Measurements from ENCODE around the gene B4GALNT3. TPM values are rescaled to one million over a fixed set of nuclear protein-coding genes. Genes with fewer than 3 reads are reported as not detected.

Gene B4GALNT3
- total and polyA plus RNA-seq, 2 of the 13 experiments (the other 11 are each of a cell fraction or from before 2014, with no cell fraction given): 3.2 to 4.4 TPM

GRCh38 chr12:585062-586061 lies 125.6 kb downstream of the B4GALNT3 start (continued):
- TF ChIP-seq ZNF614 (CRISPR knock-in tag; IDR thresholded peaks at IDR 0.05; ENCODE audit: borderline replicate concordance) (0 out of 2 replicates have a peak, but pooled peaks have one; percentile 48), MED8 (CRISPR knock-in tag; IDR thresholded peaks at IDR 0.05; ENCODE audit: insufficient replicate concordance) (peak; percentile 82), RFX5 (IDR thresholded peaks at IDR 0.05; ENCODE audit: low read depth, low read length) (no peak), MBD4 (IDR thresholded peaks at IDR 0.05; ENCODE audit: borderline replicate concordance, low read length) (no peak), GMEB2 (CRISPR knock-in tag; IDR thresholded peaks at IDR 0.05; ENCODE audit: low read depth) (no peak), ATRX (CRISPR knock-in tag; IDR thresholded peaks at IDR 0.05; ENCODE audit: borderline replicate concordance) (no peak), HOMEZ (CRISPR knock-in tag; IDR thresholded peaks at IDR 0.05; ENCODE audit: low read depth) (peak; percentile 89), ZNF792 (CRISPR knock-in tag; IDR thresholded peaks at IDR 0.05) (peak; percentile 79), ZNF616 (CRISPR knock-in tag; IDR thresholded peaks at IDR 0.05; ENCODE audit: low read depth) (0 out of 2 replicates have a peak, but pooled peaks have one; percentile 39), ZNF563 (CRISPR knock-in tag; IDR thresholded peaks at IDR 0.05) (no peak; the same call in 1 of the 2 replicates), HCFC1 (IDR thresholded peaks at IDR 0.05; ENCODE audit: low read depth, low read length) (no peak), NAIF1 (CRISPR knock-in tag; IDR thresholded peaks at IDR 0.05; ENCODE audit: borderline replicate concordance) (no peak), ZZZ3 (CRISPR knock-in tag; IDR thresholded peaks at IDR 0.05; ENCODE audit: borderline replicate concordance) (no peak), KLF9 (CRISPR knock-in tag; IDR thresholded peaks at IDR 0.05; ENCODE audit: low read depth) (no peak), ZBTB25 (CRISPR knock-in tag; IDR thresholded peaks at IDR 0.05) (peak; percentile 30; the same call in 1 of the 2 replicates), SNAPC4 (CRISPR knock-in tag; IDR thresholded peaks at IDR 0.05) (0 out of 2 replicates have a peak, but pooled peaks have one; percentile 40), ZSCAN12 (CRISPR knock-in tag; IDR thresholded peaks at IDR 0.05) (no peak)
- TF ChIP-seq, protein P1, sequence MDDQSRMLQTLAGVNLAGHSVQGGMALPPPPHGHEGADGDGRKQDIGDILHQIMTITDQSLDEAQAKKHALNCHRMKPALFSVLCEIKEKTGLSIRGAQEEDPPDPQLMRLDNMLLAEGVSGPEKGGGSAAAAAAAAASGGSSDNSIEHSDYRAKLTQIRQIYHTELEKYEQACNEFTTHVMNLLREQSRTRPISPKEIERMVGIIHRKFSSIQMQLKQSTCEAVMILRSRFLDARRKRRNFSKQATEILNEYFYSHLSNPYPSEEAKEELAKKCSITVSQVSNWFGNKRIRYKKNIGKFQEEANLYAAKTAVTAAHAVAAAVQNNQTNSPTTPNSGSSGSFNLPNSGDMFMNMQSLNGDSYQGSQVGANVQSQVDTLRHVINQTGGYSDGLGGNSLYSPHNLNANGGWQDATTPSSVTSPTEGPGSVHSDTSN (CRISPR knock-in tag; IDR thresholded peaks at IDR 0.05; ENCODE audit: borderline replicate concordance): no peak
